Measurements from ENCODE around the gene RBM10. TPM values are rescaled to one million over a fixed set of nuclear protein-coding genes. Genes with fewer than 3 reads are reported as not detected.

RBM10 gene
- total RNA-seq, 2 donors from 2014 or later: 30.6 to 35.7 TPM

- DNase-seq (peak; percentile 83 to 88), ATAC-seq (peak; percentile 67)
- intact Hi-C loops (cut with DNase I, micrococcal nuclease): loop anchor here in 1 of 2 donors (5.0 kb wide), 2 partner anchors 192 to 332 kb away; no protein-coding TSS in a partner anchor
These were observed 45.6 kb downstream of the RBM10 start for GRCh38 chrX:47190445-47191269.

- intact Hi-C loops (cut with DNase I, micrococcal nuclease): loop anchor here in 1 of 2 donors (5.0 kb wide), 2 partner anchors 191 to 331 kb away; no protein-coding TSS in a partner anchor
- DNase-seq: peak; percentile 53 to 55
These were observed 46.3 kb downstream of the RBM10 start for GRCh38 chrX:47191331-47191730.

GRCh38 chrX:47191806-47192401, 46.9 kb downstream of the RBM10 start:
- ATAC-seq (no peak), DNase-seq (no peak)
- intact Hi-C loops (cut with DNase I, micrococcal nuclease): loop anchor here in 1 of 2 donors (5.0 kb wide), 2 partner anchors 190 to 330 kb away; no protein-coding TSS in a partner anchor

More at GRCh38 chrX:47191331-47191730, 46.3 kb downstream of the RBM10 start:
- ATAC-seq: peak; percentile 14

- DNase-seq (peak; percentile 96 to 98), ATAC-seq (peak; percentile 89)
- intact Hi-C loops (cut with DNase I, micrococcal nuclease): loop anchor here in 1 of 2 donors (5.0 kb wide), 2 partner anchors 189 to 329 kb away; no protein-coding TSS in a partner anchor
These were observed 48.6 kb downstream of the RBM10 start, which contains the start of gene UBA1 for GRCh38 chrX:47193475-47194193. UBA1 (plus strand) TSS chrX:47193829; CDS start chrX:47198803, 4,974 bp downstream.

GRCh38 chrX:47194194-47194787, 49.3 kb downstream of the RBM10 start:
- intact Hi-C loops (cut with DNase I, micrococcal nuclease): loop anchor here in 1 of 2 donors (5.0 kb wide), 2 partner anchors 188 to 328 kb away; no protein-coding TSS in a partner anchor
- ATAC-seq (peak; percentile 6), DNase-seq (no peak)

GRCh38 chrX:47196098-47196497, 51.1 kb downstream of the RBM10 start:
- ATAC-seq: no peak
- intact Hi-C loops (cut with DNase I, micrococcal nuclease): no loop called here
- DNase-seq: no peak

GRCh38 chrX:47197526-47197925, 52.5 kb downstream of the RBM10 start:
- no peak for DNase-seq
- no peak for ATAC-seq
- intact Hi-C loops (cut with DNase I, micrococcal nuclease): no loop called here

- DNase-seq (no peak), ATAC-seq (no peak)
- intact Hi-C loops (cut with DNase I, micrococcal nuclease): no loop called here
These were observed 53.1 kb downstream of the RBM10 start for GRCh38 chrX:47198026-47198686.

GRCh38 chrX:47198687-47199080, 53.7 kb downstream of the RBM10 start:
- DNase-seq: no peak
- intact Hi-C loops (cut with DNase I, micrococcal nuclease): no loop called here
- no peak for ATAC-seq

- intact Hi-C loops (cut with DNase I, micrococcal nuclease): no loop called here
- DNase-seq: no peak
- ATAC-seq: no peak
These were observed 54.3 kb downstream of the RBM10 start for GRCh38 chrX:47199286-47199685.

GRCh38 chrX:47200385-47201150, 55.5 kb downstream of the RBM10 start:
- intact Hi-C loops (cut with DNase I, micrococcal nuclease): no loop called here
- ATAC-seq: peak; percentile 87
- peak; percentile 30 to 52 for DNase-seq

- intact Hi-C loops (cut with DNase I, micrococcal nuclease): no loop called here
- ATAC-seq (no peak), DNase-seq (no peak)
These were observed 56.4 kb downstream of the RBM10 start for GRCh38 chrX:47201345-47201944.

GRCh38 chrX:47202316-47202715, 57.3 kb downstream of the RBM10 start:
- intact Hi-C loops (cut with DNase I, micrococcal nuclease): no loop called here
- no peak for ATAC-seq
- no peak for DNase-seq

GRCh38 chrX:47202877-47203276, 57.9 kb downstream of the RBM10 start:
- ATAC-seq (no peak), DNase-seq (no peak)
- intact Hi-C loops (cut with DNase I, micrococcal nuclease): no loop called here

- ATAC-seq: no peak
- intact Hi-C loops (cut with DNase I, micrococcal nuclease): no loop called here
These were observed 59.9 kb downstream of the RBM10 start for GRCh38 chrX:47204970-47205369.

GRCh38 chrX:47206316-47206715, 61.3 kb downstream of the RBM10 start:
- DNase-seq: no peak
- intact Hi-C loops (cut with DNase I, micrococcal nuclease): no loop called here
- no peak for ATAC-seq

More at GRCh38 chrX:47204970-47205369, 59.9 kb downstream of the RBM10 start:
- no peak for DNase-seq

- intact Hi-C loops (cut with DNase I, micrococcal nuclease): no loop called here
- no peak for ATAC-seq
- no peak for DNase-seq
These were observed 63.1 kb downstream of the RBM10 start for GRCh38 chrX:47208108-47208507.
